ENCODE data around the gene RAB9B. TPM values are rescaled to one million over a fixed set of nuclear protein-coding genes. Genes with fewer than 3 reads are reported as not detected.
"Not testable (repeated sequence)": the region's sequence is repeated elsewhere in the genome, so short reads cannot be mapped to it uniquely, and the experiment has no call there.

The RAB9B gene
- total and polyA plus RNA-seq, 3 donors from 2014 or later = 2.6 to 3.8 (median 3.0) TPM

DNA sequence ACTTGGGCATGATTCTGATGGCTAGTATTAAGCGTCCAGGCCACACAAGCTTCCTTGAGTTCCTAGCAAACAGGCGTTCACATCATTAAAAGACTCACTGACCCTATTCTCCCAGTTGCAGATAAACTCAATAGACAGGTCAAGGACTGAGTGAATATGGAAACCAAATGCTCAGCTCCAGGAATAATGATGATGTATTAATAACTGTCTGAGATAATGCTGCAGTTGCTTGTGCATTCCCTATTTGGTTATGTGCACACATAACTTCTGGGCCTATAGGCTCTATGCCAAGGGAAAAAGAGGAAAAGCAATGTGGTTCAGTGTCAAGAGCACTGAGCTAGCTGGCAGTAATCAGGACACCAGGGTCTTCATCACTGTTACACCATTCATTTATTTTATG is 3.5 kb downstream of the RAB9B start:
- no peaks in the 10 kb centered on the region for H3K27me3 ChIP-seq
- no peaks in the 10 kb centered on the region for H3K36me3 ChIP-seq (ENCODE audit: low read depth, missing control alignments)
- peaks cover 4% of the 10 kb centered on the region for H3K4me1 ChIP-seq
- WGBS, 2 donors = 0 to 37% methylated on average over 2 of the region's 2 CpGs
- H3K4me3 ChIP-seq = no peak overlapping the region
- no peak for TF ChIP-seq POLR2A (IDR thresholded peaks at IDR 0.05)
- TF ChIP-seq, protein P1, sequence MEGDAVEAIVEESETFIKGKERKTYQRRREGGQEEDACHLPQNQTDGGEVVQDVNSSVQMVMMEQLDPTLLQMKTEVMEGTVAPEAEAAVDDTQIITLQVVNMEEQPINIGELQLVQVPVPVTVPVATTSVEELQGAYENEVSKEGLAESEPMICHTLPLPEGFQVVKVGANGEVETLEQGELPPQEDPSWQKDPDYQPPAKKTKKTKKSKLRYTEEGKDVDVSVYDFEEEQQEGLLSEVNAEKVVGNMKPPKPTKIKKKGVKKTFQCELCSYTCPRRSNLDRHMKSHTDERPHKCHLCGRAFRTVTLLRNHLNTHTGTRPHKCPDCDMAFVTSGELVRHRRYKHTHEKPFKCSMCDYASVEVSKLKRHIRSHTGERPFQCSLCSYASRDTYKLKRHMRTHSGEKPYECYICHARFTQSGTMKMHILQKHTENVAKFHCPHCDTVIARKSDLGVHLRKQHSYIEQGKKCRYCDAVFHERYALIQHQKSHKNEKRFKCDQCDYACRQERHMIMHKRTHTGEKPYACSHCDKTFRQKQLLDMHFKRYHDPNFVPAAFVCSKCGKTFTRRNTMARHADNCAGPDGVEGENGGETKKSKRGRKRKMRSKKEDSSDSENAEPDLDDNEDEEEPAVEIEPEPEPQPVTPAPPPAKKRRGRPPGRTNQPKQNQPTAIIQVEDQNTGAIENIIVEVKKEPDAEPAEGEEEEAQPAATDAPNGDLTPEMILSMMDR (IDR thresholded peaks at IDR 0.05) = no peak
- intact Hi-C loops (cut with DNase I; ENCODE audit: low total_unique reads) = no loop called here
- no peaks in the 10 kb centered on the region for H3K9me3 ChIP-seq
- peak overlapping the region in 1 of 2 donors; percentile 73 for H3K27ac ChIP-seq
- no peak for DNase-seq

DNA sequence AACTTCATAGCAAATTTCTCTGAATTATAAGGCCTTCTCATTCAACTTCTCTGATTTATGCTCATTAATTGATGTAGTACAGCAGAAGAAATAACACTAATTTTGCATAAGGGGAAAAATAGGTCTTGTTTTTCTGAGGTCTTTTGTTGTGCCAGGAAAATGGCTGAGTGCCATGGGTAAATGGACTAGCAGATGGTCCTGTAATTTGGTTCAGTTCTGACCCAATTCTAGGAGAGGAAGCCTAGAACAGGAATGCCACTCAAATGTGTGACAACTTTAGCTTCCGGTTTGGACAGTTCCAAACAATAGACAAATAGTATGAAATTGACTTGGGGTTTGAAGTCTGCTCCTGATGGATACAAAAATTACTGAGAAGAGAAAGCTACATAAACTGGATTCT is 6.2 kb downstream of the RAB9B start:
- no peak for DNase-seq
- 86 to 90% methylated on average over 1 of the region's 1 CpG for WGBS, 2 donors

DNA sequence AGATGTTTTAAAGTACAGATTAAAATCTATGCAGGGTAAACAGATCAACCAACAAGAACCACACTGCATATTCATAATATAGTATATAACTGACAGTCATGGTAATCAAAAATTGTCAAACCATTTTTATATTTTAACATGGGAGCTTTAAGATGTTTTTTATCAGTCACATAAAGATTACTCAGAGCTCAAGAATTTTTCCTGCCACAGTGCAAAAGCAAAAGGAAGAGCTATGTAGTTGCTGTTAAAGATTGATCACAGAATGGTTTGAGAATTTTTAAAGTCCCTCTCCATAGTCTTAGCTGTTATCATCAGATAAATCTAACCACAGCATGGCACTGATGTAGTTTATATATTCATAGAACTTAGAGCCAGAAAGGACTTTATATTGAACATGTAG is 8.5 kb downstream of the RAB9B start:
- no peak overlapping the region for H3K4me3 ChIP-seq
- H3K9me3 ChIP-seq = no peaks in the 10 kb centered on the region
- no peak for DNase-seq
- no peaks in the 10 kb centered on the region for H3K27me3 ChIP-seq
- no peaks in the 10 kb centered on the region for H3K36me3 ChIP-seq (ENCODE audit: low read depth, missing control alignments)
- no peak overlapping the region for H3K27ac ChIP-seq
- TF ChIP-seq POLR2A (IDR thresholded peaks at IDR 0.05) = no peak
- TF ChIP-seq, protein P1 (IDR thresholded peaks at IDR 0.05) = no peak
- intact Hi-C loops (cut with DNase I; ENCODE audit: low total_unique reads) = no loop called here
- no peaks in the 10 kb centered on the region for H3K4me1 ChIP-seq

More for the DNA sequence above, 6.2 kb downstream of the RAB9B start:
- Histone ChIP-seq H3K4me3 (no peak overlapping the region), H3K9me3 (no peaks in the 10 kb centered on the region), H3K27ac (no peak overlapping the region), H3K4me1 (peaks cover 4% of the 10 kb centered on the region), H3K27me3 (no peaks in the 10 kb centered on the region), H3K36me3 (ENCODE audit: low read depth, missing control alignments) (no peaks in the 10 kb centered on the region)
- TF ChIP-seq, protein P1 (IDR thresholded peaks at IDR 0.05) = no peak
- TF ChIP-seq POLR2A (IDR thresholded peaks at IDR 0.05) = no peak
- intact Hi-C loops (cut with DNase I; ENCODE audit: low total_unique reads) = no loop called here

DNA sequence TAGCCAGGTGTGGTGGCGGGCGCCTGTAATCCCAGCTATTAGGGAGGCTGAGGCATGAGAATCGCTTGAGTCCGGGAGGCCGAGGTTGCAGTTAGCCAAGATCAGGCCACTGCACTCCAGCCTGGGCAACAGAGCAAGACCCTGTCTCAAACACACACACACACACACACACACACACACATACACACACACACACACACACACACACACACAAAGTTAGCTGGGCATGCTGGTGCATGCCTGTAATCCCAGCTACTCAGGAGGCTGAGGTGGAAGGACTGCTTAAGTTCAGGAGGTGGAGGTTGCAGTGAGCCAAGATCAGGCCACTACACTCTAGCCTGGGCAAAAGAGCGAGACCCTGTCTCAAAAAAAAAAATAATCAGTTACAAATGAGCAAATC is 11.3 kb downstream of the RAB9B start:
- H3K9me3 ChIP-seq; H3K27ac ChIP-seq; H3K36me3 ChIP-seq (ENCODE audit: low read depth, missing control alignments); H3K4me3 ChIP-seq; H3K27me3 ChIP-seq; intact Hi-C loops (cut with DNase I; ENCODE audit: low total_unique reads); H3K4me1 ChIP-seq; DNase-seq: not testable (repeated sequence)
- 90 to 99% methylated on average over 2 to 6 of the region's 6 CpGs for WGBS, 2 donors

DNA sequence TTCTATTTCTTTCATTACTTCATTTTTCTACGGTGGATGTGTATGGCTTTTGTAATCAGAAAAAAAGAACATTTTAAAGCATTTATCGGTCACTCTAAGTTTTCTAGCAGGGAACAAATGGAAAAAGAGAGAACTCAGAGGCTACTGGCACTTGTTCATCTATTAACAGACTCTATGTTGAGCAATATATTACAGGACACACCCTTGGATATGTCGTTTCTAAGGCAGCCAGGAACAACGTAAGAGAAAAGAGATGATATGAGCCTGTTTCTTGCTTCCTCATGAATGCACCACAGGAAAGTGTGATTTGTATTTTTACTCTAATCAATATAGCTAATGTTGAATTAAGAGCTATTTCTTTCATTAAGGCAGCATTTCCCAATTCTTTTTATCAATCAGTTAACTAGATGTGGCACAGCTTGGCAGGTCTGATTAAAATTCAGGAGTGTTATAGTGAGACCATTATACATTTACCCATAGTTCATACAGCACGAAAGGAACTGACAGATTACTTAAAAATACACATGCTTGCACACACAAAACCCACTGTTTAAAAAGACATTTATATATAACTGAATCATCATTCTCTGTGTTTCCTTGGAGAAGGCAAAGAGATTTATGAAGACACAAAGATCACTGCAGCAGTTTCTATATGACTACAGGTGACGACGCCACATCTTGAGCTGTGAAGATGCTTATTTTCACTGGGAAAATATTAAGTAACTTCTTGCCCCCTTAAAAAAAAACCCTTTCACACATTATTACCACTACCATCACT is 13.0 kb downstream of the RAB9B start:
- DNase-seq = no peak
- 59% methylated on average over 7 of the region's 7 CpGs for WGBS, 2 donors
- Histone ChIP-seq H3K4me1 (no peaks in the 10 kb centered on the region), H3K36me3 (ENCODE audit: low read depth, missing control alignments) (no peaks in the 10 kb centered on the region), H3K9me3 (no peaks in the 10 kb centered on the region), H3K27me3 (no peaks in the 10 kb centered on the region), H3K4me3 (no peak overlapping the region), H3K27ac (no peak overlapping the region)
- TF ChIP-seq POLR2A (IDR thresholded peaks at IDR 0.05) = no peak
- TF ChIP-seq, protein P1 (IDR thresholded peaks at IDR 0.05) = no peak
- intact Hi-C loops (cut with DNase I; ENCODE audit: low total_unique reads) = no loop called here

Measured in testis (tissue), 3 donors.